ENCODE measurements around the gene AQP6. TPM values are rescaled to one million over a fixed set of nuclear protein-coding genes. Genes with fewer than 3 reads are reported as not detected.

The AQP6 gene
- total and polyA plus RNA-seq, 10 of the 15 experiments (the other 5 are each of a cell fraction or from before 2014, with no cell fraction given), result not detected

DNA sequence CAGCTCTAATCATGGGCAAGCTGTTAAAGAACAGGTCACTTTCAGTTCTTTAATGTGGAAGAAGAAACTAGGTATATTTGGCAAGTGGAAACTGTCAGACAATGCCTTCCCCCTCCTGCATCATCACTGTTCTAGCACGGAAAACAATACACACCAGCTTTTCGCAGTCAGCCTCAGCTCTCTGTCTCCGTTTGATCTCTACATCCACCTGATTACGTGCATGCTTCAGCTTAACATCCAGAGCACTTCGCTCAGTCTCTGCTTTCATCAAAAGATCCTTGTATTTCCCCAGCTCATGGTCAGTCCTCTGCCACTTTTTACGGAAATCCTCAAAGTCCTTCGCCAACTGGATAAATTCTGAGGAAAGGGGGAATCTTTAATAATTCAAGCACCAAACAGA lies 33.5 kb downstream of the AQP6 start:
- TF ChIP-seq, protein P1, sequence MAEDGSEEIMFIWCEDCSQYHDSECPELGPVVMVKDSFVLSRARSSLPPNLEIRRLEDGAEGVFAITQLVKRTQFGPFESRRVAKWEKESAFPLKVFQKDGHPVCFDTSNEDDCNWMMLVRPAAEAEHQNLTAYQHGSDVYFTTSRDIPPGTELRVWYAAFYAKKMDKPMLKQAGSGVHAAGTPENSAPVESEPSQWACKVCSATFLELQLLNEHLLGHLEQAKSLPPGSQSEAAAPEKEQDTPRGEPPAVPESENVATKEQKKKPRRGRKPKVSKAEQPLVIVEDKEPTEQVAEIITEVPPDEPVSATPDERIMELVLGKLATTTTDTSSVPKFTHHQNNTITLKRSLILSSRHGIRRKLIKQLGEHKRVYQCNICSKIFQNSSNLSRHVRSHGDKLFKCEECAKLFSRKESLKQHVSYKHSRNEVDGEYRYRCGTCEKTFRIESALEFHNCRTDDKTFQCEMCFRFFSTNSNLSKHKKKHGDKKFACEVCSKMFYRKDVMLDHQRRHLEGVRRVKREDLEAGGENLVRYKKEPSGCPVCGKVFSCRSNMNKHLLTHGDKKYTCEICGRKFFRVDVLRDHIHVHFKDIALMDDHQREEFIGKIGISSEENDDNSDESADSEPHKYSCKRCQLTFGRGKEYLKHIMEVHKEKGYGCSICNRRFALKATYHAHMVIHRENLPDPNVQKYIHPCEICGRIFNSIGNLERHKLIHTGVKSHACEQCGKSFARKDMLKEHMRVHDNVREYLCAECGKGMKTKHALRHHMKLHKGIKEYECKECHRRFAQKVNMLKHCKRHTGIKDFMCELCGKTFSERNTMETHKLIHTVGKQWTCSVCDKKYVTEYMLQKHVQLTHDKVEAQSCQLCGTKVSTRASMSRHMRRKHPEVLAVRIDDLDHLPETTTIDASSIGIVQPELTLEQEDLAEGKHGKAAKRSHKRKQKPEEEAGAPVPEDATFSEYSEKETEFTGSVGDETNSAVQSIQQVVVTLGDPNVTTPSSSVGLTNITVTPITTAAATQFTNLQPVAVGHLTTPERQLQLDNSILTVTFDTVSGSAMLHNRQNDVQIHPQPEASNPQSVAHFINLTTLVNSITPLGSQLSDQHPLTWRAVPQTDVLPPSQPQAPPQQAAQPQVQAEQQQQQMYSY (CRISPR knock-in tag; IDR thresholded peaks at IDR 0.05), result no peak
- Histone ChIP-seq H3K4me2 (ENCODE audit: control insufficient read depth, insufficient read depth) (peak overlapping the region; percentile 41; the same call in 1 of the 2 replicates), H4K20me1 (ENCODE audit: control insufficient read depth, insufficient read depth) (no peaks in the 10 kb centered on the region), H3K4me3 (no peak overlapping the region), H3K9me3 (replicated peaks; ENCODE audit: control insufficient read depth, insufficient read depth, low read length) (no peaks in the 10 kb centered on the region), H3K36me3 (ENCODE audit: control insufficient read depth in 2 of 2, insufficient read depth in 2 of 2, low read length in 1 of 2) (peaks cover 4 to 24% of the 10 kb centered on the region in 2 experiments; a peak in 3 of 4 replicates), H3K4me1 (ENCODE audit: control insufficient read depth, insufficient read depth, low read length) (peaks cover 10% of the 10 kb centered on the region; the same call in 1 of the 2 replicates), H3K79me2 (ENCODE audit: control insufficient read depth, insufficient read depth, low read length) (peaks cover 10% of the 10 kb centered on the region), H3K27ac (ENCODE audit: control insufficient read depth, insufficient read depth) (peak overlapping the region; percentile 34; the same call in 1 of the 2 replicates), H2AFZ (ENCODE audit: control insufficient read depth, low read depth, low read length) (peak overlapping the region; percentile 31; the same call in 1 of the 2 replicates), H3K9ac (ENCODE audit: control insufficient read depth, insufficient read depth, low read length) (no peak overlapping the region), H3K27me3 (replicated peaks in 1 of 2; ENCODE audit: control insufficient read depth in 2 of 2, insufficient read depth in 2 of 2, low read length in 1 of 2) (no peaks in the 10 kb centered on the region)
- DNase-seq (ENCODE audit: low read depth, low spot score) (no peak), FAIRE-seq (no peak), ATAC-seq (no peak)
- BruUV-seq (replicated peaks), result no TSS peak
- 91% methylated on average over 7 of the region's 7 CpGs for WGBS (ENCODE audit: insufficient coverage, insufficient replicate concordance, low lambda C conversion rate, missing lambda C conversion rate)
- CTCF ChIA-PET, result interaction anchor here (1.1 to 2.7 kb wide), 9 partner anchors 11 to 72 kb away, joined by 3 to 11 read pairs (median 7); no protein-coding TSS in a partner anchor
- in situ Hi-C loops (cut with MboI) (no loop called here), intact Hi-C loops (cut with micrococcal nuclease; ENCODE audit: unreplicated experiment) (no loop called here)
- POLR2A ChIA-PET, result no interaction called here
- RAD21 ChIA-PET (ENCODE audit: unreplicated experiment), result no interaction called here
- SMC1A ChIA-PET (ENCODE audit: uncharacterized antibody, unreplicated experiment), result interaction anchor here (0.8 to 2.1 kb wide), 6 partner anchors 10 to 50 kb away, joined by 3 to 6 read pairs (median 4); no protein-coding TSS in a partner anchor
